Measurements from ENCODE around the gene FBXL4.

The FBXL4 gene

DNA sequence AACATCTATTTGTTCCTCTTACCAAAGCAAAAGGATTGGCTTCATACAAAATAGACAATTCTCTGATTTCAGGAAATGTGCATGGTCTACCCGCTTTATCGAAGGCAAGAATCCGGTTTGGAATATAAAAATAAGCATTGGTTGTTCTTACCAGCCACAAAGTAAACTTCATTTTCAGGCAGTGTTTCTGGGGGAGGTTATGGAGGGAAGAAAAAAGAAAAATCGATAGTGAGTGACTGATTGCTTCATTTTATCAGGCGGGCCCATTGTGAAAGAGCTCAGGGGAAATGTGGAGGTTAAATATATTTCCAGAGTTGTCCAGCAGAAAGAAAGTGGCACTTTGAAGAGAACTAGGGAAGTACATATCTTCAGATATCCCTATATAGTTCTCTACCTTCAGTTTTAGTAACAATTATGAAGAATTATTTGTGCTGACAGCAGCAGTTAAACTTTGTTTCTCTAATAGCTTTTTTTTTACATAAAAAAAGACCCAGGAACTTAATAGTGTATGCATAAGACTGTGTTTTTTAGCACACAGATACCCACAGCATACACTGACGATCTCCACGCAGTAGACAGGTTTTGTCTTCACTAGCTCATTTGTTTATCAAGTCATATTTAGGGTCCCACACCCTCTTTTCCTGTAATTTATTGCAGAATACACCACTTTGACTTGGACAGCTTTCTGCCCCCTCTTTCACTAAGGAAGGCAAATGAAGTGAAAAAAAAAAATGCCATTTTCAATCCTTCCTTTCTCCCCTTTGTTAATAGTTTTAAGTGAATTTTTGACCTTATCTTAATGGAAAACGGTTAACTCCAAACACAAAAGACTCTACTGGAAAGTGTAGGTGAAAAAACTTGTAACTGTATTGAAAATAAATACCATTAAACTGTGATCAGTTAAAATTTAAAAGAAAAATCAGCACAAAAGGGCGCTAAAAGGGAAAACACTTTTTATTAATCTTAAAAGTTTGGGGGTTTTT, 110.5 kb downstream of the FBXL4 start:
- Histone ChIP-seq H3K4me3 (ENCODE audit: severe bottlenecking) (no peak overlapping the region), H3K36me3 (ENCODE audit: low read depth) (no peaks in the 10 kb centered on the region), H3K27ac (ENCODE audit: poor library complexity, severe bottlenecking) (no peak overlapping the region), H3K9me3 (ENCODE audit: severe bottlenecking) (no peaks in the 10 kb centered on the region), H3K27me3 (ENCODE audit: insufficient read depth, poor library complexity, severe bottlenecking) (peaks cover 99% of the 10 kb centered on the region), H3K4me1 (ENCODE audit: insufficient read depth, poor library complexity, severe bottlenecking) (no peaks in the 10 kb centered on the region)
- DNase-seq (ENCODE audit: low spot score): no peak
- TF ChIP-seq, protein P1, sequence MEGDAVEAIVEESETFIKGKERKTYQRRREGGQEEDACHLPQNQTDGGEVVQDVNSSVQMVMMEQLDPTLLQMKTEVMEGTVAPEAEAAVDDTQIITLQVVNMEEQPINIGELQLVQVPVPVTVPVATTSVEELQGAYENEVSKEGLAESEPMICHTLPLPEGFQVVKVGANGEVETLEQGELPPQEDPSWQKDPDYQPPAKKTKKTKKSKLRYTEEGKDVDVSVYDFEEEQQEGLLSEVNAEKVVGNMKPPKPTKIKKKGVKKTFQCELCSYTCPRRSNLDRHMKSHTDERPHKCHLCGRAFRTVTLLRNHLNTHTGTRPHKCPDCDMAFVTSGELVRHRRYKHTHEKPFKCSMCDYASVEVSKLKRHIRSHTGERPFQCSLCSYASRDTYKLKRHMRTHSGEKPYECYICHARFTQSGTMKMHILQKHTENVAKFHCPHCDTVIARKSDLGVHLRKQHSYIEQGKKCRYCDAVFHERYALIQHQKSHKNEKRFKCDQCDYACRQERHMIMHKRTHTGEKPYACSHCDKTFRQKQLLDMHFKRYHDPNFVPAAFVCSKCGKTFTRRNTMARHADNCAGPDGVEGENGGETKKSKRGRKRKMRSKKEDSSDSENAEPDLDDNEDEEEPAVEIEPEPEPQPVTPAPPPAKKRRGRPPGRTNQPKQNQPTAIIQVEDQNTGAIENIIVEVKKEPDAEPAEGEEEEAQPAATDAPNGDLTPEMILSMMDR (IDR thresholded peaks at IDR 0.05; ENCODE audit: poor library complexity, severe bottlenecking): no peak
- ATAC-seq (ENCODE audit: low read depth): no peak

DNA sequence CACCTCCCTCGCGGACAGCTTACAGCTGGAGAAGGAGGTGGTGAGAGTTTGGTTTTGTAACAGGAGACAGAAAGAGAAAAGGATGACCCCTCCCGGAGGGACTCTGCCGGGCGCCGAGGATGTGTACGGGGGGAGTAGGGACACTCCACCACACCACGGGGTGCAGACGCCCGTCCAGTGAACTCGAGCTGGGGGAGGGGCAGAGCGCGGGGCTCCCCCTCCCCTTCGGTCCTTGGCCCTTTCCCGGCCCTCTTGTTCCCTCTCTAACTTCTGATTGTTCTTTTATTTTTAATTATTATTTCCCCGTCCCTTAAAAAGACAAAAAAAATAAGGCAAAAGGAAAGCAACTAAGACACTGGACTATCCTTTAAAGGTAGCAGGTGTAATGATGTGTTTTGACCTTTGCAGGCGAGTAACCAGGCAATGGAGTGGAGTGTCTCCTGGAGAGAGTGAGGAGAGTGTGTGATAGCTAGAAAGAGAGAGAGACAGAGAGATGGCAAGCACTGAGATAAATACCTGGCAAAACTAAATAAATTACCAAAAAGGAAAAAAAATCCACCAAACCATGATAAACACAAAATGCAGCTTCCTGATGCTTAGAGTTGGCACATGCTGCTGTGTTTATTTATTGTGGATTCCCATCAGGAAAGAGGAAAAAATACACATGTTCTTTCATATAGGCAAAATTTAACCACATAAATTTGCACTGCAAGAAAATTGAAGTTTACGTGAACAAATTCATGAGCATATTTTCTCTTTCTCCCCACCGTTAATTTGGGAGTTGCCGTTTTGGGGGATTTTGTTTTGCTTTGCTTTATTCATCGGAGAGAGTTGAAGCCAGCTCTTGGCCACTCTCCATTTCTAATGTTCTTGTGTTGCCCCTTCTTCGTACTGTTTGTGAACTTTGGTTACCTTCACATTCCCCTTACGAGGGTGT, 111.5 kb downstream of the FBXL4 start:
- TF ChIP-seq, protein P1 (IDR thresholded peaks at IDR 0.05; ENCODE audit: poor library complexity, severe bottlenecking): no peak
- H3K9me3 ChIP-seq (ENCODE audit: severe bottlenecking): no peaks in the 10 kb centered on the region
- H3K27ac ChIP-seq (ENCODE audit: poor library complexity, severe bottlenecking): no peak overlapping the region
- H3K4me1 ChIP-seq (ENCODE audit: insufficient read depth, poor library complexity, severe bottlenecking): no peaks in the 10 kb centered on the region
- H3K4me3 ChIP-seq (ENCODE audit: severe bottlenecking): no peak overlapping the region
- H3K36me3 ChIP-seq (ENCODE audit: low read depth): no peaks in the 10 kb centered on the region
- H3K27me3 ChIP-seq (ENCODE audit: insufficient read depth, poor library complexity, severe bottlenecking): peaks cover 98% of the 10 kb centered on the region
- no peak for DNase-seq (ENCODE audit: low spot score)
- ATAC-seq (ENCODE audit: low read depth): no peak

DNA sequence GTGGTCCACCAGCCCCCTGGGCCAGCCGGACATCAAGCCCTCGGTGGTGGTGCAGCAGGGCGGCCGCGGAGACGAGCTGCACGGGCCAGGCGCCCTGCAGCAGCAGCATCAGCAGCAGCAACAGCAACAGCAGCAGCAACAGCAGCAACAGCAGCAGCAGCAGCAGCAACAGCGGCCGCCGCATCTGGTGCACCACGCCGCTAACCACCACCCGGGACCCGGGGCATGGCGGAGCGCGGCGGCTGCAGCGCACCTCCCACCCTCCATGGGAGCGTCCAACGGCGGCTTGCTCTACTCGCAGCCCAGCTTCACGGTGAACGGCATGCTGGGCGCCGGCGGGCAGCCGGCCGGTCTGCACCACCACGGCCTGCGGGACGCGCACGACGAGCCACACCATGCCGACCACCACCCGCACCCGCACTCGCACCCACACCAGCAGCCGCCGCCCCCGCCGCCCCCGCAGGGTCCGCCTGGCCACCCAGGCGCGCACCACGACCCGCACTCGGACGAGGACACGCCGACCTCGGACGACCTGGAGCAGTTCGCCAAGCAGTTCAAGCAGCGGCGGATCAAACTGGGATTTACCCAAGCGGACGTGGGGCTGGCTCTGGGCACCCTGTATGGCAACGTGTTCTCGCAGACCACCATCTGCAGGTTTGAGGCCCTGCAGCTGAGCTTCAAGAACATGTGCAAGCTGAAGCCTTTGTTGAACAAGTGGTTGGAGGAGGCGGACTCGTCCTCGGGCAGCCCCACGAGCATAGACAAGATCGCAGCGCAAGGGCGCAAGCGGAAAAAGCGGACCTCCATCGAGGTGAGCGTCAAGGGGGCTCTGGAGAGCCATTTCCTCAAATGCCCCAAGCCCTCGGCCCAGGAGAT, 112.4 kb downstream of the FBXL4 start:
- H3K4me1 ChIP-seq (ENCODE audit: insufficient read depth, poor library complexity, severe bottlenecking): no peaks in the 10 kb centered on the region
- no peak overlapping the region for H3K4me3 ChIP-seq (ENCODE audit: severe bottlenecking)
- no peaks in the 10 kb centered on the region for H3K36me3 ChIP-seq (ENCODE audit: low read depth)
- DNase-seq (ENCODE audit: low spot score): no peak
- no peaks in the 10 kb centered on the region for H3K9me3 ChIP-seq (ENCODE audit: severe bottlenecking)
- H3K27me3 ChIP-seq (ENCODE audit: insufficient read depth, poor library complexity, severe bottlenecking): peaks cover 98% of the 10 kb centered on the region
- H3K27ac ChIP-seq (ENCODE audit: poor library complexity, severe bottlenecking): no peak overlapping the region
- ATAC-seq (ENCODE audit: low read depth): no peak
- TF ChIP-seq, protein P1 (IDR thresholded peaks at IDR 0.05; ENCODE audit: poor library complexity, severe bottlenecking): no peak

DNA sequence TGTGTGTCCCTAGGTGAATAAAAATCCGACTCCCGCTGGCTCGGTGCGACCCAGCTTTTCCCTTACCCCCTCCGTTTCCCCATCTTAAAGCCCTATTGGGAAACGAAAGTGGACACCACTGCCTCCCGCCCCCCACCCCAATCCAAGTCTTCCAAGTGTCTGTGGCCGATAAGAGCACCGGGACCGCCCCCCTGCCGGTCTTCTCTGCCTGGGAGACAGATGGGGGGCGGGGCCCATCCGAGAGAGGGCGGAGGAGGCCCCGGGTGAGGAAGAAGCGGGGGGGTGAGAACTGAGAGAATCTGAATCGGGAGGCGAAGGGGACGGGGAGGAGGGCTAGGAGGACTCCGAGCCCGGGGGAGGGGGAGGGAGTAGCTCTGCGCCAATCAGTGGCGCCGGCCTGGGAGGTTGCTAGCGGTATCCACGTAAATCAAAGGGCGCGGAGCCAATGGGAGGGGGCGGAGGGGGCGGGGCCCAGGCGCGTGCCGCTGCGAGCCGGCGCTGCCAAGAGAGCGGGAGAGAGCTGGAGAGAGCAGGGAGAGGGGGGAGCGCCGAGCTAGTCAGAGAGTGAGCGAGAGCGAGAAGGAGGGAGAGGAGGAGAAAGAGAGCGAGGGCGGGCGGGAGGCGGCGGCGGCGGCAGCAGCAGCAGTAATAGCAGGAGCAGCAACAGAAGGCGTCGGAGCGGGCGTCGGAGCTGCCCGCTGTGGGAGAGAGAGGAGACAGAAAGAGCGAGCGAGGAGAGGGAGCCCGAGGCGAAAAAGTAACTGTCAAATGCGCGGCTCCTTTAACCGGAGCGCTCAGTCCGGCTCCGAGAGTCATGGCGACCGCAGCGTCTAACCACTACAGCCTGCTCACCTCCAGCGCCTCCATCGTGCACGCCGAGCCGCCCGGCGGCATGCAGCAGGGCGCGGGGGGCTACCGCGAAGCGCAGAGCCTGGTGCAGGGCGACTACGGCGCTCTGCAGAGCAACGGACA, 113.4 kb downstream of the FBXL4 start, which contains the start of gene POU3F2:
POU3F2 (plus strand) TSS at position 515 of the 972 bp plus-strand sequence; CDS start at position 815, 300 bp downstream.
- Histone ChIP-seq H3K9me3 (ENCODE audit: severe bottlenecking) (no peaks in the 10 kb centered on the region), H3K4me1 (ENCODE audit: insufficient read depth, poor library complexity, severe bottlenecking) (no peaks in the 10 kb centered on the region), H3K27ac (ENCODE audit: poor library complexity, severe bottlenecking) (no peak within 1 kb of the TSS), H3K27me3 (ENCODE audit: insufficient read depth, poor library complexity, severe bottlenecking) (peaks cover 98% of the 10 kb centered on the region), H3K36me3 (ENCODE audit: low read depth) (no peaks in the 10 kb centered on the region), H3K4me3 (ENCODE audit: severe bottlenecking) (peak within 1 kb of the TSS; percentile 15)
- TF ChIP-seq, protein P1 (IDR thresholded peaks at IDR 0.05; ENCODE audit: poor library complexity, severe bottlenecking): no peak
- DNase-seq (ENCODE audit: low spot score) (no peak), ATAC-seq (ENCODE audit: low read depth) (peak; percentile 67)

Measured in RWPE2 (cell line).